GM12878 (cell line): ENCODE data around the gene RPS6KA2.

Source experiments
- ATF2 ChIP-seq: IDR thresholded peaks from 2 replicates; pipeline ENCODE4 v1.6.1; 2012; ENCODE audit warnings: low read length, inconsistent platforms
- CHD2 ChIP-seq: IDR thresholded peaks from 2 replicates; pipeline ENCODE4 v1.6.1; 2011; ENCODE audit warnings: low read depth, low read length, improper control_type of control experiment, borderline replicate concordance
- CTCF ChIP-seq, 3 experiments: IDR thresholded peaks in 2 of 3; conservative IDR thresholded peaks in 1 of 3; 2 replicates each; pipeline ENCODE4 v1.5.1; 2011; ENCODE audit warnings: low read depth in 3 of 3, low read length in 3 of 3, mild to moderate bottlenecking in 3 of 3, control low read depth in 2 of 3, moderate library complexity in 2 of 3, inconsistent platforms in 1 of 3, mixed read lengths in 1 of 3; ENCODE audit not compliant: control insufficient read depth in 2 of 3, insufficient read depth in 1 of 3; ENCODE audit errors: extremely low read depth in 1 of 3

DNA sequence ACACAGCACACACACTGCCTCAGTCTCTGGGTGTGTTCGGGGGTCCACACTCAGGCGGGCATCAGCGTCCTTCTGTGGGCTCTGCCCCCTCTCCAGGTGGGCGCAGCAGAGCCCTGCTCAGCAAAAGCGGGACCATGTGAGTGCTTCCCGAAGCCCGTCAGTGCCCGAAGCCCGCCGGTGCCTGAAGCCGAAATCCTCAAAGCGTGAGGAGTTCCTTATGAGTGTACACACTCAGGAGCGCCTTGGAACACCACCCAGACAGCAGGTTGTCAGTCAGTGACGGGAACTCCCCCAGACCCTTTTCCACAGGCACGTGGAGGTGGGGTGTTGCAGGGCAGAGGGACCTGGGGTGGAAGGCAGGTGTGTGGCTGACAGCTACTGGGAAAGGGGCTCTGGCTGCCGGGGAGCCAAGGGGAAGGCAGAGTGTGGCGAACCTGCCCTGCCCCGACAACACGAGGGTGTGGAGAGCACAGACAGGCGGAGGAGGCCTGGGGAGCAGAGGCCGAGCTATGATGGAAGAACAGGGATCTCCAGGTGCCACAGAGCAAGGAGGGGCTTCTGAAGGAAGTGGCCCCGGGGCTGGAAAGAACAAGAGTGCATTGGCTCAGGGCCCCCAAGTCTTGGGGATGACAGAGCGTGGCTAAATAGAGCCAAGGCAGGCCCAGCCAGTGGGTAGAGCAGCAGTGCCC lies 128.2 kb downstream of the RPS6KA2 start:
- TF ChIP-seq CTCF (IDR thresholded peaks at IDR 0.05 in 2 of 3, conservative IDR thresholded peaks at IDR 0.05 in 1 of 3; ENCODE audit: control insufficient read depth in 2 of 3, extremely low read depth in 1 of 3, insufficient read depth in 1 of 3, low read depth in 3 of 3, low read length in 3 of 3) (no peak), CHD2 (no peak), ATF2 (no peak)
